B cell (primary cell): ENCODE results near the gene MGMT.

Experiments used
- CTCF ChIP-seq: fragments of 200-600 bp; IDR thresholded peaks from one replicate; pipeline ENCODE4 v1.8.0; 2022; ENCODE audit warnings: antibody characterized with exemption, mild to moderate bottlenecking
- EZH2 ChIP-seq: IDR thresholded peaks from 2 replicates; pipeline ENCODE4 v1.6.1; 2012; ENCODE audit warnings: borderline replicate concordance, low read depth, mild to moderate bottlenecking, moderate library complexity, low read length; ENCODE audit not compliant: insufficient read depth, poor library complexity, severe bottlenecking

DNA sequence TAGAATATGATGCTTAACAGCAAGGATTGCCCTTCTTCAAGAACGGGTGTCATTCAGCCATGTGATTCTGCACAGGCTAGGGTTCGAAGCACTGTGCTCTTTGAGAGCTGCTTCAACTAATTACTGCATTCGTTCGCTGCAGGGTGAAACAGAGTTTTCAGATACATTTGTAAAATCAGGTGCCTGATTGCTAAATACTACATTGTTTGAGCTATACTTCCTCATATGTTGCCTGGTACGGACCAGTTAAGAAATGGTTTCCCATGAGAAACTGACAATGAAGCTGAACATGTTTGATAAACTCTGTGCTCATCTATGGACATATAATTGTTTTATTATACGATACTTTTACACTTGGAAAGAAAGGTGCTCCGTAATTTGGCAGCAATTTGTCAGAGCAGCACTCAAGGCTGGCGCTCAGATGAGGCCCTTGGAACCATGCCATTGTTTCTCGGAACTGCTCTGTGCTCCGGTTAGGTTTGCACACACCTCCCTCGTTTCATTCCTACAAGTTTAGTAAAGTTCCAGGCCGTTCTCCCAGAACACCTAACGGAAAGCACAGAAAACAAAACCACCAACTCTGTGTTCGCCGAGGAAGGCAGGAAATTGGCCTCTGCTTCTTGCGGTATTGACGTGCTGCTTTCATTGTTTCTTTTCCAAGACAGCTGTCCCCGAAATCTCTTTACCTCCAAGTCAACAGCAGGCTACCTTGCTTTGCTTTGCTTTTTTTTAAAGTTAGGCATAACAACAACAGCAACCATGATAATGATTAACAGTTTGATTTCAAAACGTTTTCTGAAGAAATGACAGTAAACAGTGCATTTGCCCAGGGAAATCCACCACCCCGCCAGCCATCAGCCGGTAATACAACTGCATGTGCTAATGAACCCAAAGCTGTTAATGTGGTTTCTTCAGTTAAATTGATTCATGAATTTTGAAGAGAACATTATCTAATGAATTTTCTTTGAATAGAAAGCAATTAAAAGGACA, 290.2 kb downstream of the MGMT start:
- TF ChIP-seq CTCF (no peak), EZH2 (no peak)
